ENCODE measurements around the gene HOXC12.

DNA sequence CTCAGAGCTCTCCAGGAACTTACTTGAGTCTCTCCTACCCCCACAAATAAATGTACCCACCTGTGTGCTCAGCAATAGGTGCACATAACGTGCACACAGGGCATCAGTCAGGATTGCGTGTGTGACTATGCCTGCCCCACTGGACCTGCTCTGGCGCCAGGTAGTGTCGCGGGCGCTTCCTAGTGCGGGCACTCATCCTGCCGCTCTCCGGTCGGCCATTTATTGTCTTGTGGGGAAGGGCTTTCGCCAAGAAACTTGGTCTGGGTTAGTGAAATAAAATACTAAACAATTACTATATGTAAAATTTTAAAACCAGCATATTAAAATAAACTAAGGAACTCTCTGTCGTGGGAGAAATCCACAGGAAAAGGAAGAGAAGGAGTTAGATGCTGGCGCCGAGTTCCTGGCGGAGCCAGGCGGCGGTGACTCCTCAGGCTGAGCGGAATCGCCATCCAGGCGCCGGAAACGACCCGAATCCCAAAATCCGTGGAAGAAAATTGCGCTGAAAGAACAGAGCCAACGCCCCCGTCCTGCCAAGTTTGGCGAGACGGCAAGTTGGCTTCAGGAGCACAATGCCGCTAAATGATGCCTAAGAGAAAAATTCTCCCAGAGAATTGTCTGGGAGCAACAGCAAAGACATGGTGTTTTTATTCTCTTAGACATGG, 24.0 kb upstream of the HOXC12 start:
- TF ChIP-seq, protein P1, sequence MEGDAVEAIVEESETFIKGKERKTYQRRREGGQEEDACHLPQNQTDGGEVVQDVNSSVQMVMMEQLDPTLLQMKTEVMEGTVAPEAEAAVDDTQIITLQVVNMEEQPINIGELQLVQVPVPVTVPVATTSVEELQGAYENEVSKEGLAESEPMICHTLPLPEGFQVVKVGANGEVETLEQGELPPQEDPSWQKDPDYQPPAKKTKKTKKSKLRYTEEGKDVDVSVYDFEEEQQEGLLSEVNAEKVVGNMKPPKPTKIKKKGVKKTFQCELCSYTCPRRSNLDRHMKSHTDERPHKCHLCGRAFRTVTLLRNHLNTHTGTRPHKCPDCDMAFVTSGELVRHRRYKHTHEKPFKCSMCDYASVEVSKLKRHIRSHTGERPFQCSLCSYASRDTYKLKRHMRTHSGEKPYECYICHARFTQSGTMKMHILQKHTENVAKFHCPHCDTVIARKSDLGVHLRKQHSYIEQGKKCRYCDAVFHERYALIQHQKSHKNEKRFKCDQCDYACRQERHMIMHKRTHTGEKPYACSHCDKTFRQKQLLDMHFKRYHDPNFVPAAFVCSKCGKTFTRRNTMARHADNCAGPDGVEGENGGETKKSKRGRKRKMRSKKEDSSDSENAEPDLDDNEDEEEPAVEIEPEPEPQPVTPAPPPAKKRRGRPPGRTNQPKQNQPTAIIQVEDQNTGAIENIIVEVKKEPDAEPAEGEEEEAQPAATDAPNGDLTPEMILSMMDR (IDR thresholded peaks at IDR 0.05) = no peak
- no peak for TF ChIP-seq POLR2A (IDR thresholded peaks at IDR 0.05)
- TF ChIP-seq POLR2AphosphoS5 (IDR thresholded peaks at IDR 0.05) = no peak
